ENCODE results near the gene CLIC3.

The CLIC3 gene

GRCh38 chr9:136996361-136997292 is at the start of gene CLIC3:
Gene CLIC3 (minus strand): TSS chr9:136996568. CDS start chr9:136996543, 25 bp downstream.
- Histone ChIP-seq H3K4me3 (peak within 1 kb of the TSS in 4 of 10 experiments; percentile 15 to 44 (median 32); a peak in 7 of 20 replicates), H3K4me2 (peak within 1 kb of the TSS; percentile 81 to 93 (median 89)), H3K9ac (peak within 1 kb of the TSS; percentile 47 to 71 (median 57); a peak in 19 of 22 replicates), H3K4me1 (peaks cover 68 to 89% (median 81%) of the 10 kb centered on the region in 10 experiments), H3K27ac (peak within 1 kb of the TSS in 9 of 11 experiments; percentile 44 to 89 (median 76); a peak in 19 of 22 replicates), H3K36me3 (peaks cover 0 to 19% (median 8%) of the 10 kb centered on the region in 11 experiments; a peak in 10 of 22 replicates), H4K20me1 (peaks cover 0 to 32% (median 11%) of the 10 kb centered on the region in 11 experiments; a peak in 14 of 22 replicates), H3K27me3 (no peaks in the 10 kb centered on the region; a peak in 1 of 22 replicates), H3K9me3 (replicated peaks in 1 of 11) (no peaks in the 10 kb centered on the region)
- TF ChIP-seq Cebpa-rat (IDR thresholded peaks at IDR 0.05) = no peak

GRCh38 chr9:137045294-137046087 is 49.1 kb upstream of the CLIC3 start:
- H3K36me3 ChIP-seq = peaks cover 3 to 11% (median 5%) of the 10 kb centered on the region in 11 experiments; a peak in 11 of 22 replicates
- peak overlapping the region; percentile 61 to 84 (median 76) for H3K9ac ChIP-seq
- H3K4me3 ChIP-seq = peak overlapping the region; percentile 72 to 86 (median 81)
- H3K27ac ChIP-seq = peak overlapping the region in 10 of 11 experiments; percentile 28 to 70 (median 56); a peak in 17 of 22 replicates
- H3K4me1 ChIP-seq = peaks cover 52 to 65% (median 60%) of the 10 kb centered on the region in 10 experiments
- H3K27me3 ChIP-seq = peaks cover 36 to 62% (median 55%) of the 10 kb centered on the region in 11 experiments
- peak overlapping the region; percentile 95 to 100 (median 99) for H3K4me2 ChIP-seq
- no peaks in the 10 kb centered on the region for H3K9me3 ChIP-seq (replicated peaks in 1 of 11)
- peaks cover 37 to 85% (median 72%) of the 10 kb centered on the region in 11 experiments for H4K20me1 ChIP-seq
- no peak for TF ChIP-seq Cebpa-rat (IDR thresholded peaks at IDR 0.05)

- Histone ChIP-seq H3K4me2 (peak overlapping the region; percentile 95 to 100 (median 99)), H3K9ac (peak overlapping the region; percentile 61 to 84 (median 76); a peak in 21 of 22 replicates), H4K20me1 (peaks cover 37 to 82% (median 67%) of the 10 kb centered on the region in 11 experiments), H3K27me3 (peaks cover 28 to 54% (median 46%) of the 10 kb centered on the region in 11 experiments), H3K4me1 (peaks cover 54 to 71% (median 63%) of the 10 kb centered on the region in 10 experiments), H3K4me3 (peak overlapping the region; percentile 72 to 86 (median 81)), H3K9me3 (replicated peaks in 1 of 11) (no peaks in the 10 kb centered on the region), H3K27ac (peak overlapping the region in 4 of 11 experiments; percentile 37 to 70 (median 62); a peak in 9 of 22 replicates), H3K36me3 (peaks cover 5 to 17% (median 11%) of the 10 kb centered on the region in 11 experiments; a peak in 21 of 22 replicates)
- TF ChIP-seq Cebpa-rat (IDR thresholded peaks at IDR 0.05) = no peak
Observed at GRCh38 chr9:137044502-137045177, 48.3 kb upstream of the CLIC3 start.

GRCh38 chr9:137044037-137044436 is 47.7 kb upstream of the CLIC3 start:
- H3K4me3 ChIP-seq = peak overlapping the region; percentile 72 to 86 (median 81)
- peaks cover 11 to 23% (median 18%) of the 10 kb centered on the region in 11 experiments for H3K36me3 ChIP-seq
- peaks cover 54 to 77% (median 67%) of the 10 kb centered on the region in 10 experiments for H3K4me1 ChIP-seq
- peak overlapping the region in 10 of 11 experiments; percentile 61 to 84 (median 76); a peak in 20 of 22 replicates for H3K9ac ChIP-seq
- H3K27ac ChIP-seq = peak overlapping the region in 3 of 11 experiments; percentile 37 to 70 (median 48); a peak in 8 of 22 replicates
- peaks cover 38 to 82% (median 73%) of the 10 kb centered on the region in 11 experiments for H4K20me1 ChIP-seq
- peak overlapping the region; percentile 95 to 100 (median 99) for H3K4me2 ChIP-seq
- H3K9me3 ChIP-seq (replicated peaks in 1 of 11) = no peaks in the 10 kb centered on the region
- H3K27me3 ChIP-seq = peaks cover 21 to 48% (median 40%) of the 10 kb centered on the region in 11 experiments
- no peak for TF ChIP-seq Cebpa-rat (IDR thresholded peaks at IDR 0.05)

GRCh38 chr9:137042751-137043727 is 46.7 kb upstream of the CLIC3 start:
- Histone ChIP-seq H3K4me3 (peak overlapping the region in 7 of 10 experiments; percentile 72 to 85 (median 82); a peak in 12 of 20 replicates), H3K27ac (peak overlapping the region in 3 of 11 experiments; percentile 18 to 70 (median 37); a peak in 1 of 22 replicates), H3K36me3 (peaks cover 21 to 33% (median 27%) of the 10 kb centered on the region in 11 experiments), H3K9ac (peak overlapping the region in 10 of 11 experiments; percentile 8 to 84 (median 72); a peak in 19 of 22 replicates), H3K9me3 (replicated peaks in 1 of 11) (no peaks in the 10 kb centered on the region), H3K27me3 (peaks cover 13 to 39% (median 32%) of the 10 kb centered on the region in 11 experiments), H4K20me1 (peaks cover 43 to 88% (median 76%) of the 10 kb centered on the region in 11 experiments), H3K4me2 (peak overlapping the region; percentile 95 to 100 (median 99)), H3K4me1 (peaks cover 54 to 83% (median 70%) of the 10 kb centered on the region in 10 experiments)
- TF ChIP-seq Cebpa-rat (IDR thresholded peaks at IDR 0.05) = no peak

GRCh38 chr9:137041124-137041523 is 44.8 kb upstream of the CLIC3 start:
- Histone ChIP-seq H3K4me2 (peak overlapping the region; percentile 95 to 100 (median 99)), H3K4me3 (peak overlapping the region in 5 of 10 experiments; percentile 6 to 59 (median 29); a peak in 9 of 20 replicates)

More at GRCh38 chr9:137041124-137041523, 44.8 kb upstream of the CLIC3 start:
- H3K4me1 ChIP-seq = peaks cover 54 to 88% (median 69%) of the 10 kb centered on the region in 10 experiments
- peak overlapping the region in 8 of 11 experiments; percentile 5 to 57 (median 32); a peak in 14 of 22 replicates for H3K27ac ChIP-seq
- no peak for TF ChIP-seq Cebpa-rat (IDR thresholded peaks at IDR 0.05)
- H3K27me3 ChIP-seq = peaks cover 0 to 21% (median 15%) of the 10 kb centered on the region in 11 experiments; a peak in 15 of 22 replicates
- H4K20me1 ChIP-seq = peaks cover 46 to 95% (median 84%) of the 10 kb centered on the region in 11 experiments
- peaks cover 32 to 51% (median 43%) of the 10 kb centered on the region in 11 experiments for H3K36me3 ChIP-seq
- H3K9me3 ChIP-seq (replicated peaks in 1 of 11) = no peaks in the 10 kb centered on the region
- H3K9ac ChIP-seq = peak overlapping the region in 10 of 11 experiments; percentile 13 to 63 (median 50); a peak in 19 of 22 replicates

Measured in BLaER1 treated with 17β-estradiol and CSF1 and Interleukin-3, amounts not matched to agents 10 nM and 100 nM (cell line).